NCI-H524 treated with DMSO at 0.1 percent for 48 hours (cell line): ENCODE results near the gene OR51E2.

Source experiments
- DNase-seq: peaks from one replicate; lab custom pipeline; 2025; lab: John Stamatoyannopoulos, UW

The OR51E2 gene

DNA sequence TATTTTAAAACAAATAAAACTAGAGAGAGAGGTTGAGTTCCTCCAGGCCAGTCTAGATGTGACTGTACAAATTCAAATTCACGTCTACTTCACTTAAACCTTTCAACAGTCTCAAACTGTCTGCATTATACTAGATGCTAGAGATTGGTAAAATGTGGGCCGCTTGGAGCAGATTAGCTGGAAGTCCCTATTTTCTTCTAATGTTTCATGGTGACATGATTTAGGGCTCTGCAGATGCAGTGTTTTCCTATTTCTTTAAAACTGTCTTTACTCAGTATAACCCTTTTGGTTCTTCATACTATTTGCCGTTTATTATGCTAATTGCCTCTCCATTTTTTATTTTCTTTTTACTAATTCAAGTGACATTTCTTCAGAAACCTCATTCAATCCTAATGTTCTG lies 33.5 kb downstream of the OR51E2 start:
- DNase-seq: no peak

DNA sequence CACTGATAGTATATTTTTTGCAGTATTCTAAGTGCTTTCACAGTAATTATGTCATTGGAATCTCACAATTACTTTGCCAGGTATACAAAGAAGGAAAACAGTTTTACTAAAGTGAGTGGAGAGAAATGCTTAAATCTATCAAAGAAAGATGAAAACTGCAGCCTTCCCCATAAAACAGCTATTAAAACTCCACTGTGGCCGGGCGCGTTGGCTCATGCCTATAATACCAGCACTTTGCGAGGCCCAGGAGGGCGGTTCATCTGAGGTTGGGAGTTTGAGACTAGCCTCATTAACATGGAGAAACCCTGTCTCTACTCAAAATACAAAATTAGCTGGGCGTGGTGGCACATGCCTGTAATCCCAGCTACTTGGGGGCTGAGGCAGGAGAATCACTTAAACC lies 34.8 kb downstream of the OR51E2 start:
- DNase-seq: no peak

DNA sequence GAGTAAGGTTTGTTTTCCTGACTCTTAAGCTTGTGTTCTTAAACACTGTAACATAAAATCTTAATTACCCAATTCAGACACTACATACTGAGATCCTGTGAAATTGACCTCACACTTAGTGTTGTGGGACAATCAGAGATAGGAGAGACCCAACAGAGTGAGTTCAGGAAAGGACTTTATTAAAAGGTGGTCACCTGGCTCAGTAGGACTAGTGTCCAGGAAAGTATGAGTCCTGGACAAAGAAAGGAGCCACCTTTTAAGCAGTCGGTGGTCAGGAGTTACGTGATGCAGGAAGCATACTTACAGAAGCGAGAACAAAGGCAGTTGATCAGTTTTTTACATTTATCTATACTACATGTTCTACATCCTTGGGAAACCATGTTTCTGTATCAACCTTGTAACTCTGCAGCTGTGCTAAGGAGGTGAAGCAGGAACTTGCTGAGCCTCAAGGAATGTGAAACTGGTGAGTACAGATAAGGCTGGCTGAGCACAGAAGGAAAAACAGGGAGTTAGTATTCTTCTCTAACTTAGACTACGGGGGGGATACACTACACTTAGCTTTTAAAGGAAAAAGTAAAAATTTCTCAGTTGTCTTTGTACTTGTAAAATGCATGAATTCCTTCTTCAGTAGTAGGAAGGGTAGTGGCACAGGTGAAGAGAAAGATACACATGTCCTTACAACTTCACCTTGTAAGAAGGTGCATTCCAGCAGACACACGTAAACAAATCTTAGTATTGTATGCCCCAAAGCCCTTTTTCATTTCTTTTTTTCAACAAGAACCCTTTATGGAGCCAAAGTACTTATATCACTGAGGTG lies 38.8 kb downstream of the OR51E2 start:
- no peak for DNase-seq

DNA sequence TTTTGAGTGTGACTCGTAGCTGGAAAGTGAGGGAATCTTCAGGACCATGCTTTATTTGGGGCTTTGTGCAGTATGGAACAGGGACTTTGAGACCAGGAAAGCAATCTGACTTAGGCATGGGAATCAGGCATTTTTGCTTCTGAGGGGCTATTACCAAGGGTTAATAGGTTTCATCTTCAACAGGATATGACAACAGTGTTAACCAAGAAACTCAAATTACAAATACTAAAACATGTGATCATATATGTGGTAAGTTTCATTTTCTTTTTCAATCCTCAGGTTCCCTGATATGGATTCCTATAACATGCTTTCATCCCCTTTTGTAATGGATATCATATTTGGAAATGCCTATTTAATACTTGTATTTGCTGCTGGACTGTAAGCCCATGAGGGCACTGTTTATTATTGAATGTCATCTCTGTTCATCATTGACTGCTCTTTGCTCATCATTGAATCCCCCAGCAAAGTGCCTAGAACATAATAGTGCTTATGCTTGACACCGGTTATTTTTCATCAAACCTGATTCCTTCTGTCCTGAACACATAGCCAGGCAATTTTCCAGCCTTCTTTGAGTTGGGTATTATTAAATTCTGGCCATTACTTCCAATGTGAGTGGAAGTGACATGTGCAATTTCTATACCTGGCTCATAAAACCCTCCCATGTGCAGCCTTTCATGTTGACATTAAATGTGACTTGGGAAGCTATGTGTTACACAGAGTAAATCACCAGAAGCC lies 42.9 kb downstream of the OR51E2 start:
- DNase-seq: no peak

DNA sequence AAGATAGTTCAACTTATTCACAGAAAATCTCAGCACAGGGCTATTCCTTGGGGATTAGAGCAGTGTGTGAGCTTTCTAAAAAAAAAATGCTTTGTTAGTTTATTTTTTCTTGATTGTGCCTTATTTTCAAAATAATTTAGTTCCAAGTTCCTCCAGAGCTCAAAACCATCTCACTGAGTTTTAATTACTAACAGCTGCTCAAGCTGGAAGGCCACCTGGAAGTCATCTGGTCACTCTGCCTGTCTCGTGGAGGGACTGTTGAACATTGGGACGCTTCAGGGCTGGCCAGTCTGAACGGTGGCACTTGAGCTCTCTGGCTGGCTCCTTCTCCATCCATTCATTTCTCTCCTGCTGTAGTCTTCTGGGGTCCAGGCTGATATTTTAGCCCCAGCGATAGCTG lies 49.9 kb downstream of the OR51E2 start:
- no peak for DNase-seq

DNA sequence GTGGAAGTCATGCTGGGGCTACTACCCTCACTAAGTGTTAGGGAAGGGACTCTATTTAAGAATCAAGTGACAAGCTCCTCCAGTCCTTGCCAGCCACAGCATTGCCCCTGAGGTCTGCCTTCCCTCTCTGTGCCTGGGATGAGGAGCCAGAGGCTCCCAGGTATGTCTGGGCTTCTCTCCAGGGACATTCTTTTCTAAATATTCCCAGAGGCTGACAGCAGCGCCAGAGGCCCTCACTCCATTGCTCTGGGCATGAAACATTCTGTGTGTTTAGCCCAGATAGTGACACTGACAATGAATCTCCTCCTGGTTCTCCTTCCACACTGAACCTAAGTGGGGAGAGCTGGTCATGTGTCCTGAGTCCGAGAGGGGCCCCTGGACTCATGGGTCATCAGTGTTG lies 51.7 kb downstream of the OR51E2 start:
- no peak for DNase-seq

DNA sequence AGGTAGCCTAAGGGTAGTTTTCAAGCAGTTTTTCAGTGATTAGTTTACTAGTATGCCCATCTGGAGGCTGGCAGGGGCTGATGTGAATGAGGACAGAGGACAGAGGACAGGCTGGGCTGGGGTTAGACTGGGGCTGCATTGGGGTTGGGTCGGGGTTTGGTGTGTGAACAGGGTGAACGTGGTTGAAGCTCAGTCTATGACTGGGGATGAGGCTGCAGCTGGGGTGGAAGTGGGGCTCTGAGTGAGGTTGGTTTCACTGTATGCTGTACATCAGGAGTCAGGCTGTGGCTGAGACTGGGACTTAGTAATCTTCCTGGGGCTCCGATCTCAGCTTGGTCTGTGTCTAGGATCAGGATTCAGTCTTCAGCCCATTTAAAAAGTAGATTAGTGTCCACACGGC lies 53.4 kb downstream of the OR51E2 start:
- no peak for DNase-seq

DNA sequence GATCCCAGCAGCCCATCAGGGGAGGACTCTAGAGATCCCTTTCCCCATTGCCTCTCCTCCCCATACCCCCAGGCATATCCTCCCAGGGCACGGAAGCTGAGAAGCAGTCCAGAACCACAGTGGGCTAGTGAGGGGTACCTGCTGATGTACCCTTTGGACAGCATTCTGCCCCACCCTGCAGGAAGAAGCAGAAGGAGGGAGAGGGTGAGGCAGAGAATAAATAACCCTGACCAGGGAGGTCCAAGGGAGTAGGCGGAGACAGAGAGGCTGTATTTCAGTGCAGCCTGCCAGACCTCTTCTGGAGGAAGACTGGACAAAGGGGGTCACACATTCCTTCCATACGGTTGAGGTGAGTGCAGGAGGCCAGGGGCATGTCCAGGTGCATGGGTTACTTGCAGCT lies 54.0 kb downstream of the OR51E2 start, which contains the start of gene OR51E1:
Gene OR51E1 (plus strand): TSS at position 301 of the 400 bp plus-strand sequence. CDS start 8,545 bp downstream, outside the sequence.
- DNase-seq: no peak

DNA sequence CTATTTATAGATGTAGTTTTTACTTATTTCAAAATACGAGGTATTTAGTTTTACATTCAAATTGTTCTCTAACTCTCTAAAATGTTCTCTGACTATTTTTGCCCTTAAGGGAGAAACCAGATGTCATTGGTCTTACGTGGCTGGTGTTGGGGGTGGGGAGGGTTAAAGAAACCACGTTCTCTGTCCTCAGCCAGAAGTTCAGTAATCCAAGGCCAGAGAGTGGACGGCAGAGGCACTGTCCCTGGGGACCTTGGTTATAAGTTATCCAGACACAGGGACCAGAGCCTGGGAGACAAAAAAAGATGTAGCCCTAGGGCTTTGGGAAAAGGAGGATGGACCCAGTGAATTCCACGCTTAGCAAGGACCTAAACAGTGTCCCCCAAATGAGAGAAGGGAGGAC lies 54.6 kb downstream of the OR51E2 start:
- no peak for DNase-seq

DNA sequence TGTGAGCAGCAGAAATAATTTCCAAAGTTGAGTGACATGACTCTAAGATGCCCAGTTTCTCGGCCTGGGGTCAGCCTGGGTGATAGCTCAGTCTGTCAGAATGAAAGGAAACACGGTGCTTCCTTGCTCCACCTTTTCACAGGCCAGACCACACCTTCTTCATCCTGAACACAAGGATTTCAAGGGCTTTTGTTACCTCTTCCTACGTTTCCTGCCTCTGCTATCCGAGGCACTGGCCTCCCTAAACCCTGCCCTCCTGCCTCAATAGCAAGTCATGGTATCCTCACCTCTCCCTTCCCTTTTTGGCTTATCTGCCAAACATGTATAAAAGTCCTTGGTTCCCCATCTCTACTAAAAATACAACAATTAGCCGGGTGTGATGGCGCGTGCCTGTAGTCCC lies 55.6 kb downstream of the OR51E2 start:
- no peak for DNase-seq

DNA sequence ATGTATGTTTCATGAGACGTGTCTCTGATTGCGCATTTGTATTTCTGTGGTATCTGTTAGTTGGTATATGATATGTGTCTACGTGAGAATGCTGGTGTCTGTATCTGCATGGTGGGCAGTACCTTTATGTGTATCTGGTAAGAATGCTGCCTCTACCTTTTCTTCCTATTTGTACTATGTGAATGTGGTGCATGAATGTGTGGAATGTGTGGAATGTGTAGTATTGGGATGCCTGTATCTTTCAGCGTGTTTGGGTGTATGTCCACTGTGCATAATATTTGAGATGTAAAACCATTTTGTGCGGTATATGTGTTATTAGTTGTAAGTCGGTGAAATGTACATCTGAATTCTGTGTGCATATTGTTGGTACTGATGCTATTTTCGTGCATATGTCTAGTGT lies 56.2 kb downstream of the OR51E2 start:
- no peak for DNase-seq

DNA sequence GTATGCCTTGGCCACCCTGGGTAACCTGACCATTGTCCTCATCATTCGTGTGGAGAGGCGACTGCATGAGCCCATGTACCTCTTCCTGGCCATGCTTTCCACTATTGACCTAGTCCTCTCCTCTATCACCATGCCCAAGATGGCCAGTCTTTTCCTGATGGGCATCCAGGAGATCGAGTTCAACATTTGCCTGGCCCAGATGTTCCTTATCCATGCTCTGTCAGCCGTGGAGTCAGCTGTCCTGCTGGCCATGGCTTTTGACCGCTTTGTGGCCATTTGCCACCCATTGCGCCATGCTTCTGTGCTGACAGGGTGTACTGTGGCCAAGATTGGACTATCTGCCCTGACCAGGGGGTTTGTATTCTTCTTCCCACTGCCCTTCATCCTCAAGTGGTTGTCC lies 57.7 kb downstream of the OR51E2 start:
- no peak for DNase-seq

DNA sequence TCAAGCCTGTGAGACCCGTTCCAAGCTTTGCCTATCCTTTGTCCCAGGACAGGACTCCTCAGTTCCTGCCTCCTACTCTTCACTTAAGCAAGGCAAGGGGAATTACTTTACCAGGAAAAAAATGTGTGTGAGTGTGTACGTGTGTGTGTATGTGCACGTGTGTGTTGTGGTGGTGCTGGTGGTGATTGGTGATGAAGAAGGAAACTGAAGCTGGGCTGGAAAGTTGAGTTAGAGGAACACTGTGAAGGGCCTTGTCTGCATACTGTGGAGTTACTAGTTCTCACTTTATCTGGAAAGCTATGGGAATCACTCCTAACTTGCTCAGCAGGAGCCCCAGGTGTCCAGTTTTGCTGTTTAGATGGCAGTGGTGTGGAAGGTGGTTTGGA lies 60.0 kb downstream of the OR51E2 start:
- DNase-seq: no peak

DNA sequence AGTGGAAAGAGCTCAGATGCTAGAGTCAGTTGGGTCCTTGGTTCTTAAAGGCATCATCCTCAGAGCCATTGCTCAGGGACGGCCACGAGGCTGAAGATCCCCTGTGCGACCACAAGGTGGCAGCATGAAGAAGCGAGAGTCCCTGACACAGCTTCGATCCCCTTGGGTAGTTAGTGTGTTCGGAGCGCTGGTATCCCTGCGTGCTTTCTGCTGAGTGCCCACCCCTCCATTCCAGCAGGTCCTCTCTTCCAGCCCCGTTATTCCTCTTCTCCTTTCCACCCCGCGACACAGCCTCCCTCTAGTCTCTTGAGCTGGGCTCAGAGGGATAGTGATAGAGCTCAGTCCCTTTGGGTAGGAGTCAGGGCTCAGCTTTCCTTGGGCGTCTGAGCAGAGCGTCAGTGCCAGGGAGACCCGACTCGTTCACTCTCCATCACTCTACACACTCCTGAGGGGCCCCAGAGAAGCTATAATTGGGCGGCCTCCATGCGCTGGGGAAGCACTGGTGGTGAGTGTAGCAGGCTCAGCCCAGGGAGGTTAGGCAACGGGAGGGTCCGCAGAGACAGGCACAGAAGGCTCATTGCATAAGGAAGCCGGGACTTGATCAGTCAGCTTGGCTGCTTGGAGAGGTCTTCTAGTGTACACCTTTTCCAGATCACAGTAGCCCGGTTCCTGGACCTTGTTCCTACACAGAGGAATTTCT lies 60.5 kb downstream of the OR51E2 start, which contains the start of gene OR51D1:
Gene OR51D1 (plus strand): TSS at position 516 of the 700 bp plus-strand sequence. CDS start 2,314 bp downstream, outside the sequence.
- peak; percentile 41 for DNase-seq

DNA sequence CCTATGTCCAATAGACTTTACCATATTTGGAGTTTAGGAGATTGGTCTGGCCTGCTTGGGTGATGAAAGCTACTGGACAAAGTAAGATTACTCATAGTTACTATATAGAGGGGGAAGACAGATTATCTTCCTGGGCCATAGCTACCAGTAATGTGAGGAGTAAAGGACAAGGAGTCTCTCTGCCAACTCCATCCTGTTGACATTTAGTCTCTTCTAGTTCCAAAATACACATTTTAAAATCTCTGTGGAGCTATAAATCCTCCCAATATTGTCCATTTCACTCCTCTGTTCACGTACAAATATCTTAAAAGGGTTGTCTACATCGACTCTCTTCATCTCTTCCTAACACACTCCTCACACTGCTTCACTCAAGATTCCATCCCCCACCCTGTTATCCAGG lies 61.5 kb downstream of the OR51E2 start:
- no peak for DNase-seq
